GM23338 (cell line): ENCODE measurements around the gene ADAMTS17. TPM values are rescaled to one million over a fixed set of nuclear protein-coding genes. Genes with fewer than 3 reads are reported as not detected.

Source experiments
- ATAC-seq: fragments of 200-7000 bp; cut with Tn5 transposase; 3 replicates; pipeline ENCODE4 v1.9.1; 2020
- DNase-seq: peaks from one replicate; pipeline ENCODE4 v3.0.0-alpha.2; 2015; ENCODE audit warnings: low spot score
- H2AFZ ChIP-seq: fragments of 200-600 bp; sonication (generic); 2 replicates; pipeline ENCODE4 v1.8.0; 2016; ENCODE audit warnings: antibody characterized with exemption, mild to moderate bottlenecking, moderate library complexity
- H3F3A ChIP-seq: fragments of 200-600 bp; sonication (generic); replicated peaks from 2 replicates; pipeline ENCODE4 v1.8.0; 2017; ENCODE audit warnings: antibody characterized with exemption, mixed run types, low read depth
- H3K27ac ChIP-seq: fragments of 200-600 bp; sonication (generic); 2 replicates; pipeline ENCODE4 v1.6.1; 2016; ENCODE audit warnings: low read depth
- H3K27me3 ChIP-seq: fragments of 200-600 bp; sonication (generic); 2 replicates; pipeline ENCODE4 v1.8.0; 2016; ENCODE audit warnings: mild to moderate bottlenecking, mixed run types, moderate library complexity; ENCODE audit not compliant: insufficient read depth
- H3K36me3 ChIP-seq: fragments of 200-600 bp; sonication (generic); 2 replicates; pipeline ENCODE4 v1.8.0; 2016; ENCODE audit warnings: mild to moderate bottlenecking; ENCODE audit not compliant: insufficient read depth
- H3K4me1 ChIP-seq: fragments of 200-600 bp; sonication (generic); 2 replicates; pipeline ENCODE4 v1.8.0; 2016; ENCODE audit warnings: mild to moderate bottlenecking, moderate library complexity; ENCODE audit not compliant: insufficient read depth
- H3K4me2 ChIP-seq: fragments of 200-600 bp; sonication (generic); 2 replicates; pipeline ENCODE4 v1.7.1; 2017; ENCODE audit warnings: mixed run types
- H3K4me3 ChIP-seq: fragments of 200-600 bp; sonication (generic); 2 replicates; pipeline ENCODE4 v1.6.1; 2016; ENCODE audit warnings: mixed run types
- H3K79me2 ChIP-seq: fragments of 200-600 bp; sonication (generic); replicated peaks from 2 replicates; pipeline ENCODE4 v1.8.0; 2017; ENCODE audit warnings: mild to moderate bottlenecking; ENCODE audit not compliant: insufficient read depth
- H3K9me2 ChIP-seq: fragments of 200-600 bp; sonication (generic); 2 replicates; pipeline ENCODE4 v1.8.0; 2017; ENCODE audit not compliant: insufficient read depth
- H4K20me1 ChIP-seq: fragments of 200-600 bp; sonication (generic); replicated peaks from 2 replicates; pipeline ENCODE4 v1.8.0; 2017; ENCODE audit warnings: mild to moderate bottlenecking; ENCODE audit not compliant: insufficient read depth
- H3K27ac Mint-ChIP-seq: 2 replicates; pipeline ENCODE4 v1.8.0; 2020; ENCODE audit warnings: inconsistent platforms, mild to moderate bottlenecking, moderate library complexity, mixed read lengths
- H3K27me3 Mint-ChIP-seq: 3 replicates; pipeline ENCODE4 v1.8.0; 2022; ENCODE audit warnings: low read depth, mild to moderate bottlenecking, moderate library complexity, mixed read lengths, inconsistent platforms; ENCODE audit not compliant: insufficient read depth, poor library complexity
- H3K36me3 Mint-ChIP-seq: 3 replicates; pipeline ENCODE4 v1.8.0; 2021; ENCODE audit warnings: low read depth, mild to moderate bottlenecking, inconsistent platforms, moderate library complexity, mixed read lengths
- H3K4me1 Mint-ChIP-seq: 3 replicates; pipeline ENCODE4 v1.8.0; 2020; ENCODE audit warnings: mild to moderate bottlenecking, inconsistent platforms, mixed read lengths
- H3K4me3 Mint-ChIP-seq: 3 replicates; pipeline ENCODE4 v1.8.0; 2021; ENCODE audit warnings: moderate library complexity, mild to moderate bottlenecking, inconsistent platforms, mixed read lengths
- H3K9me3 Mint-ChIP-seq: 3 replicates; pipeline ENCODE4 v1.8.0; 2020; ENCODE audit warnings: moderate library complexity, mild to moderate bottlenecking, inconsistent platforms, mixed read lengths
- CREB1 ChIP-seq: fragments of 250-450 bp; sonication (Bioruptor Pico); IDR thresholded peaks from 2 replicates; pipeline ENCODE4 v1.5.0; 2020; ENCODE audit warnings: low read depth, mild to moderate bottlenecking, moderate library complexity
- EZH2 ChIP-seq: fragments of 200-600 bp; sonication (generic); IDR thresholded peaks from one replicate; pipeline ENCODE4 v1.8.0; 2017; ENCODE audit warnings: antibody characterized with exemption, mild to moderate bottlenecking, low read depth; ENCODE audit not compliant: unreplicated experiment
- EZH2phosphoT487 ChIP-seq: fragments of 200-600 bp; sonication (generic); IDR thresholded peaks from one replicate; pipeline ENCODE4 v1.8.1; 2018; ENCODE audit warnings: antibody characterized with exemption; ENCODE audit not compliant: unreplicated experiment
- JUNB ChIP-seq: IDR thresholded peaks from one replicate; pipeline ENCODE4 v1.6.1; 2016; ENCODE audit warnings: antibody characterized with exemption; ENCODE audit not compliant: unreplicated experiment
- NANOG ChIP-seq: IDR thresholded peaks from 2 replicates; pipeline ENCODE4 v1.6.1; 2016; ENCODE audit warnings: antibody characterized with exemption, borderline replicate concordance
- POLR2AphosphoS5 ChIP-seq: IDR thresholded peaks from 2 replicates; pipeline ENCODE4 v1.6.1; 2016; ENCODE audit warnings: antibody characterized with exemption, low read depth
- STAT1 ChIP-seq: IDR thresholded peaks from one replicate; pipeline ENCODE4 v1.6.1; 2016; ENCODE audit warnings: antibody characterized with exemption; ENCODE audit not compliant: unreplicated experiment
- ZNF114 ChIP-seq: fragments of 250-450 bp; sonication (Bioruptor Pico); IDR thresholded peaks from 2 replicates; pipeline ENCODE4 v1.5.0; 2020; ENCODE audit warnings: mild to moderate bottlenecking, moderate library complexity
- ZNF331 ChIP-seq: fragments of 250-450 bp; sonication (Bioruptor Pico); IDR thresholded peaks from 2 replicates; pipeline ENCODE4 v1.5.0; 2020; ENCODE audit warnings: low read depth, mild to moderate bottlenecking, moderate library complexity
- polyA plus RNA-seq: library from polyadenylated mRNA; unstranded; fragments of >200 nt; fragmentation: Nextera tagmentation; extraction: Ambion mirVana; gene quantifications from 2 replicates; pipeline ENCODE4 v1.2.1, GENCODE V29; 2016
- total RNA-seq: library from RNA; depleted of rRNA; stranded (reverse); fragments of >200 nt; shearing (Covaris generic); gene quantifications from 2 replicates; pipeline ENCODE4 v1.2.3, GENCODE V29; 2014
- TF ChIP-seq, protein P1 (sequence below): IDR thresholded peaks from one replicate; pipeline ENCODE4 v1.6.1; 2018; ENCODE audit warnings: antibody characterized with exemption; ENCODE audit not compliant: unreplicated experiment
- TF ChIP-seq, protein P2 (sequence below): fragments of 250-450 bp; sonication (Bioruptor Pico); IDR thresholded peaks from 2 replicates; pipeline ENCODE4 v1.5.0; 2020; ENCODE audit warnings: mild to moderate bottlenecking, moderate library complexity
- TF ChIP-seq, protein P3 (sequence below), 2 experiments: fragments of 200-600 bp in 1 of 2; sonication (generic) in 1 of 2; conservative IDR thresholded peaks; 2 replicates each; pipeline versions ENCODE4 v1.5.1 to v1.6.1; 2016 to 2017; ENCODE audit warnings: antibody characterized with exemption in 2 of 2, low read depth in 2 of 2, mild to moderate bottlenecking in 2 of 2, moderate library complexity in 1 of 2
- TF ChIP-seq, protein P4 (sequence below): IDR thresholded peaks from 2 replicates; pipeline ENCODE4 v1.6.1; 2016; ENCODE audit warnings: antibody characterized with exemption

The ADAMTS17 gene
- total and polyA plus RNA-seq, 2 experiments from 2014 or later: 0.60 to 3.8 TPM

DNA sequence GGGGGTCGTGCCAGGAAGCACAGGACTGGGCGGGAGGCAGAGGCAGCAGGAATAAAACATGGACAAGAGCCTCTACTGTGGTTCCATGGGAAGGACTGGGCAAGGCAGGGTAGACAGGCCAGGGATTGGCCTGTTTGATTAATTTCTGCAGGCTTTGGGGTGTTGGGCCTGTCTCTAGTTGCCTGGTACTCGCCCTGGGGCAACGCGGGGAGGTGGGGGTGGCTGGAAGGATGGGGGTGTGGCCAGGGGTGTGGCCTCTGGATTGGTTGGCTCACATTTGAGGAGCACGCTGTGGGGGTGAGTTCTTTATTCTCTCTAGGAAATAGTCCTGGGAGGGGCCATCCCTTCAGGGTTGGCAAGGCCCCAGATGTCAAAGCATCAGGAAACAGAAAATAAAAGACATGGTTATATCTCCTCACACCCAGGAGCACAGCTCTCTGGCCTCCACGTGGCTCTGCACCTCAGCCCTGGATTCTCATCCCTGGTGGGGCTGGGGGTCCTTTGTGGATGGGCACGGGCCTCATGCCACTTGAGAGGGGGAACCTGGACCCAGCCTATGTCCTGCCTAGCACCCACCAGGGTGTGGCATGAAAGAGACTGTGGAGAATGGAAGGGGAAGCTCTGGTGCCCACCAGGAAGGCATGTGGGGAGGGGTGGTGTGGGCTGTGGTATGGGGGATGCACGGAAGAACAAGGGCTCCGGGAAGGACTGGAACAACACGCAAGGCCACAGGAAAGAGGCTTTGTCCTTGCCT is 385.6 kb downstream of the ADAMTS17 start:
- H3K27me3 Mint-ChIP-seq: peaks cover 9% of the 10 kb centered on the region
- H3F3A ChIP-seq: no peaks in the 10 kb centered on the region
- no peak for DNase-seq
- no peak overlapping the region for H3K4me3 Mint-ChIP-seq
- no peak for TF ChIP-seq CREB1 (CRISPR knock-in tag)
- TF ChIP-seq ZNF114: no peak
- TF ChIP-seq, protein P1, sequence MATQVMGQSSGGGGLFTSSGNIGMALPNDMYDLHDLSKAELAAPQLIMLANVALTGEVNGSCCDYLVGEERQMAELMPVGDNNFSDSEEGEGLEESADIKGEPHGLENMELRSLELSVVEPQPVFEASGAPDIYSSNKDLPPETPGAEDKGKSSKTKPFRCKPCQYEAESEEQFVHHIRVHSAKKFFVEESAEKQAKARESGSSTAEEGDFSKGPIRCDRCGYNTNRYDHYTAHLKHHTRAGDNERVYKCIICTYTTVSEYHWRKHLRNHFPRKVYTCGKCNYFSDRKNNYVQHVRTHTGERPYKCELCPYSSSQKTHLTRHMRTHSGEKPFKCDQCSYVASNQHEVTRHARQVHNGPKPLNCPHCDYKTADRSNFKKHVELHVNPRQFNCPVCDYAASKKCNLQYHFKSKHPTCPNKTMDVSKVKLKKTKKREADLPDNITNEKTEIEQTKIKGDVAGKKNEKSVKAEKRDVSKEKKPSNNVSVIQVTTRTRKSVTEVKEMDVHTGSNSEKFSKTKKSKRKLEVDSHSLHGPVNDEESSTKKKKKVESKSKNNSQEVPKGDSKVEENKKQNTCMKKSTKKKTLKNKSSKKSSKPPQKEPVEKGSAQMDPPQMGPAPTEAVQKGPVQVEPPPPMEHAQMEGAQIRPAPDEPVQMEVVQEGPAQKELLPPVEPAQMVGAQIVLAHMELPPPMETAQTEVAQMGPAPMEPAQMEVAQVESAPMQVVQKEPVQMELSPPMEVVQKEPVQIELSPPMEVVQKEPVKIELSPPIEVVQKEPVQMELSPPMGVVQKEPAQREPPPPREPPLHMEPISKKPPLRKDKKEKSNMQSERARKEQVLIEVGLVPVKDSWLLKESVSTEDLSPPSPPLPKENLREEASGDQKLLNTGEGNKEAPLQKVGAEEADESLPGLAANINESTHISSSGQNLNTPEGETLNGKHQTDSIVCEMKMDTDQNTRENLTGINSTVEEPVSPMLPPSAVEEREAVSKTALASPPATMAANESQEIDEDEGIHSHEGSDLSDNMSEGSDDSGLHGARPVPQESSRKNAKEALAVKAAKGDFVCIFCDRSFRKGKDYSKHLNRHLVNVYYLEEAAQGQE: no peak
- TF ChIP-seq, protein P2, sequence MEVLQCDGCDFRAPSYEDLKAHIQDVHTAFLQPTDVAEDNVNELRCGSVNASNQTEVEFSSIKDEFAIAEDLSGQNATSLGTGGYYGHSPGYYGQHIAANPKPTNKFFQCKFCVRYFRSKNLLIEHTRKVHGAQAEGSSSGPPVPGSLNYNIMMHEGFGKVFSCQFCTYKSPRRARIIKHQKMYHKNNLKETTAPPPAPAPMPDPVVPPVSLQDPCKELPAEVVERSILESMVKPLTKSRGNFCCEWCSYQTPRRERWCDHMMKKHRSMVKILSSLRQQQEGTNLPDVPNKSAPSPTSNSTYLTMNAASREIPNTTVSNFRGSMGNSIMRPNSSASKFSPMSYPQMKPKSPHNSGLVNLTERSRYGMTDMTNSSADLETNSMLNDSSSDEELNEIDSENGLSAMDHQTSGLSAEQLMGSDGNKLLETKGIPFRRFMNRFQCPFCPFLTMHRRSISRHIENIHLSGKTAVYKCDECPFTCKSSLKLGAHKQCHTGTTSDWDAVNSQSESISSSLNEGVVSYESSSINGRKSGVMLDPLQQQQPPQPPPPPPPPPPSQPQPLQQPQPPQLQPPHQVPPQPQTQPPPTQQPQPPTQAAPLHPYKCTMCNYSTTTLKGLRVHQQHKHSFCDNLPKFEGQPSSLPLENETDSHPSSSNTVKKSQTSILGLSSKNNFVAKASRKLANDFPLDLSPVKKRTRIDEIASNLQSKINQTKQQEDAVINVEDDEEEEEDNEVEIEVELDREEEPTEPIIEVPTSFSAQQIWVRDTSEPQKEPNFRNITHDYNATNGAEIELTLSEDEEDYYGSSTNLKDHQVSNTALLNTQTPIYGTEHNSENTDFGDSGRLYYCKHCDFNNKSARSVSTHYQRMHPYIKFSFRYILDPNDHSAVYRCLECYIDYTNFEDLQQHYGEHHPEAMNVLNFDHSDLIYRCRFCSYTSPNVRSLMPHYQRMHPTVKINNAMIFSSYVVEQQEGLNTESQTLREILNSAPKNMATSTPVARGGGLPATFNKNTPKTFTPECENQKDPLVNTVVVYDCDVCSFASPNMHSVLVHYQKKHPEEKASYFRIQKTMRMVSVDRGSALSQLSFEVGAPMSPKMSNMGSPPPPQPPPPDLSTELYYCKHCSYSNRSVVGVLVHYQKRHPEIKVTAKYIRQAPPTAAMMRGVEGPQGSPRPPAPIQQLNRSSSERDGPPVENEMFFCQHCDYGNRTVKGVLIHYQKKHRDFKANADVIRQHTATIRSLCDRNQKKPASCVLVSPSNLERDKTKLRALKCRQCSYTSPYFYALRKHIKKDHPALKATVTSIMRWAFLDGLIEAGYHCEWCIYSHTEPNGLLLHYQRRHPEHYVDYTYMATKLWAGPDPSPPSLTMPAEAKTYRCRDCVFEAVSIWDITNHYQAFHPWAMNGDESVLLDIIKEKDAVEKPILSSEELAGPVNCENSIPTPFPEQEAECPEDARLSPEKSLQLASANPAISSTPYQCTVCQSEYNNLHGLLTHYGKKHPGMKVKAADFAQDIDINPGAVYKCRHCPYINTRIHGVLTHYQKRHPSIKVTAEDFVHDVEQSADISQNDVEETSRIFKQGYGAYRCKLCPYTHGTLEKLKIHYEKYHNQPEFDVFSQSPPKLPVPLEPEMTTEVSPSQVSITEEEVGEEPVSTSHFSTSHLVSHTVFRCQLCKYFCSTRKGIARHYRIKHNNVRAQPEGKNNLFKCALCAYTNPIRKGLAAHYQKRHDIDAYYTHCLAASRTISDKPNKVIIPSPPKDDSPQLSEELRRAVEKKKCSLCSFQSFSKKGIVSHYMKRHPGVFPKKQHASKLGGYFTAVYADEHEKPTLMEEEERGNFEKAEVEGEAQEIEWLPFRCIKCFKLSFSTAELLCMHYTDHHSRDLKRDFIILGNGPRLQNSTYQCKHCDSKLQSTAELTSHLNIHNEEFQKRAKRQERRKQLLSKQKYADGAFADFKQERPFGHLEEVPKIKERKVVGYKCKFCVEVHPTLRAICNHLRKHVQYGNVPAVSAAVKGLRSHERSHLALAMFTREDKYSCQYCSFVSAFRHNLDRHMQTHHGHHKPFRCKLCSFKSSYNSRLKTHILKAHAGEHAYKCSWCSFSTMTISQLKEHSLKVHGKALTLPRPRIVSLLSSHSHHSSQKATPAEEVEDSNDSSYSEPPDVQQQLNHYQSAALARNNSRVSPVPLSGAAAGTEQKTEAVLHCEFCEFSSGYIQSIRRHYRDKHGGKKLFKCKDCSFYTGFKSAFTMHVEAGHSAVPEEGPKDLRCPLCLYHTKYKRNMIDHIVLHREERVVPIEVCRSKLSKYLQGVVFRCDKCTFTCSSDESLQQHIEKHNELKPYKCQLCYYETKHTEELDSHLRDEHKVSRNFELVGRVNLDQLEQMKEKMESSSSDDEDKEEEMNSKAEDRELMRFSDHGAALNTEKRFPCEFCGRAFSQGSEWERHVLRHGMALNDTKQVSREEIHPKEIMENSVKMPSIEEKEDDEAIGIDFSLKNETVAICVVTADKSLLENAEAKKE (CRISPR knock-in tag): no peak
- no peak for TF ChIP-seq NANOG
- TF ChIP-seq ZNF331 (CRISPR knock-in tag): no peak
- no peak for TF ChIP-seq EZH2phosphoT487
- TF ChIP-seq, protein P3, sequence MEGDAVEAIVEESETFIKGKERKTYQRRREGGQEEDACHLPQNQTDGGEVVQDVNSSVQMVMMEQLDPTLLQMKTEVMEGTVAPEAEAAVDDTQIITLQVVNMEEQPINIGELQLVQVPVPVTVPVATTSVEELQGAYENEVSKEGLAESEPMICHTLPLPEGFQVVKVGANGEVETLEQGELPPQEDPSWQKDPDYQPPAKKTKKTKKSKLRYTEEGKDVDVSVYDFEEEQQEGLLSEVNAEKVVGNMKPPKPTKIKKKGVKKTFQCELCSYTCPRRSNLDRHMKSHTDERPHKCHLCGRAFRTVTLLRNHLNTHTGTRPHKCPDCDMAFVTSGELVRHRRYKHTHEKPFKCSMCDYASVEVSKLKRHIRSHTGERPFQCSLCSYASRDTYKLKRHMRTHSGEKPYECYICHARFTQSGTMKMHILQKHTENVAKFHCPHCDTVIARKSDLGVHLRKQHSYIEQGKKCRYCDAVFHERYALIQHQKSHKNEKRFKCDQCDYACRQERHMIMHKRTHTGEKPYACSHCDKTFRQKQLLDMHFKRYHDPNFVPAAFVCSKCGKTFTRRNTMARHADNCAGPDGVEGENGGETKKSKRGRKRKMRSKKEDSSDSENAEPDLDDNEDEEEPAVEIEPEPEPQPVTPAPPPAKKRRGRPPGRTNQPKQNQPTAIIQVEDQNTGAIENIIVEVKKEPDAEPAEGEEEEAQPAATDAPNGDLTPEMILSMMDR (conservative IDR thresholded peaks at IDR 0.05; ENCODE audit: low read depth in 2 of 2): no peak
- no peak for TF ChIP-seq EZH2
- TF ChIP-seq STAT1: no peak
- TF ChIP-seq JUNB: no peak
- TF ChIP-seq POLR2AphosphoS5: no peak
- TF ChIP-seq, protein P4, sequence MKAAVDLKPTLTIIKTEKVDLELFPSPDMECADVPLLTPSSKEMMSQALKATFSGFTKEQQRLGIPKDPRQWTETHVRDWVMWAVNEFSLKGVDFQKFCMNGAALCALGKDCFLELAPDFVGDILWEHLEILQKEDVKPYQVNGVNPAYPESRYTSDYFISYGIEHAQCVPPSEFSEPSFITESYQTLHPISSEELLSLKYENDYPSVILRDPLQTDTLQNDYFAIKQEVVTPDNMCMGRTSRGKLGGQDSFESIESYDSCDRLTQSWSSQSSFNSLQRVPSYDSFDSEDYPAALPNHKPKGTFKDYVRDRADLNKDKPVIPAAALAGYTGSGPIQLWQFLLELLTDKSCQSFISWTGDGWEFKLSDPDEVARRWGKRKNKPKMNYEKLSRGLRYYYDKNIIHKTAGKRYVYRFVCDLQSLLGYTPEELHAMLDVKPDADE: no peak
- H3K79me2 ChIP-seq: no peaks in the 10 kb centered on the region
- H3K36me3 Mint-ChIP-seq: no peaks in the 10 kb centered on the region
- H3K27ac Mint-ChIP-seq: no peak overlapping the region
- H3K27me3 ChIP-seq: no peaks in the 10 kb centered on the region
- no peak overlapping the region for H3K4me2 ChIP-seq
- peaks cover 2% of the 10 kb centered on the region; the same call in 1 of the 3 replicates for H3K4me1 Mint-ChIP-seq
- no peak overlapping the region for H3K27ac ChIP-seq
- no peaks in the 10 kb centered on the region for H3K36me3 ChIP-seq
- no peaks in the 10 kb centered on the region for H3K4me1 ChIP-seq
- no peaks in the 10 kb centered on the region for H4K20me1 ChIP-seq
- H2AFZ ChIP-seq: no peak overlapping the region
- no peak overlapping the region for H3K4me3 ChIP-seq
- H3K9me3 Mint-ChIP-seq: no peaks in the 10 kb centered on the region
- H3K9me2 ChIP-seq: peaks cover 13% of the 10 kb centered on the region
- ATAC-seq: peak; percentile 51
